ENCODE measurements around the gene PHF24. TPM values are rescaled to one million over a fixed set of nuclear protein-coding genes. Genes with fewer than 3 reads are reported as not detected.
A peak's percentile ranks its signal among the peaks of the same experiment; 100 is the strongest.

The PHF24 gene
- total RNA-seq, 4 donors from 2014 or later, result 0.21 to 1.2 (median 0.63) TPM

DNA sequence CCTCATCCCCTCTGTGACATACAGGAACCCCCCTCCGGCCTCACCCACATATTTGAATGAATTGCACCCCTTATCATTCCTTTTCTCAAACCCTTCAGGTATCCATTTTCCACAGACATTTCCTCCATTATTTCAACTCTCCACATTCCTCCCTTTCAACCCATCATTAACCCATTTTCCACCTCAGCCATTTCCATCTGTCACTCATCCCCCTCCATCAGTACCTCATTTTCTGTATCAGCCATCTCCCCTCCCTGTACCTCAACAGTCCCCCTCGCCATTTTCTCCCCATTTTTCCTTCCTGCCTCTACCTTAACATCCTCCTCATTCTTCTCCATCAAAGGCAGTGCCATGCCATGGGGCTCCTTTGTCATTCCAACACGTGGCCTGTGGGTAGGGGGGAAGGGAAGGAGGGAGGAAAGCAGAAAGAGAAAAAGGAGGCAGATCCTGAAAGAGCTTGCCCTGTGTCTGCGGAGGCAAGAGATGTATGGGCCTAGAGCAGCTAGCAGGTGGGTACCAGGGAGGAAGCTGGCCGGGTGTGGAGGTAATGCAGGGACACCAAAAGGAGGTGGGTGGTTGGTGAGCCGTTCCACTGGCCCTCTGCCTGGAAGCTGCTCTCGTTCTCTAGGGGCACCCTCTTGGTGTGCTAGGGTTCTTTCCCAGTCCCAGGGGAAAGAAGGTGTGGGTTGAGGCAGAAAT is 33.0 kb downstream of the PHF24 start:
- Histone ChIP-seq H3K36me3 (peaks cover 0 to 6% (median 0%) of the 10 kb centered on the region in 3 donors), H3K27me3 (no peaks in the 10 kb centered on the region), H3K4me1 (peaks cover 0 to 68% (median 46%) of the 10 kb centered on the region in 4 donors), H3K4me3 (peak overlapping the region in 2 of 4 donors; percentile 71 to 96), H3K27ac (peak overlapping the region; percentile 69 to 98 (median 90)), H3K9me3 (no peaks in the 10 kb centered on the region)
- no peak for TF ChIP-seq EP300 (IDR thresholded peaks at IDR 0.05)
- TF ChIP-seq POLR2A (IDR thresholded peaks at IDR 0.05), result no peak
- TF ChIP-seq, protein P1, sequence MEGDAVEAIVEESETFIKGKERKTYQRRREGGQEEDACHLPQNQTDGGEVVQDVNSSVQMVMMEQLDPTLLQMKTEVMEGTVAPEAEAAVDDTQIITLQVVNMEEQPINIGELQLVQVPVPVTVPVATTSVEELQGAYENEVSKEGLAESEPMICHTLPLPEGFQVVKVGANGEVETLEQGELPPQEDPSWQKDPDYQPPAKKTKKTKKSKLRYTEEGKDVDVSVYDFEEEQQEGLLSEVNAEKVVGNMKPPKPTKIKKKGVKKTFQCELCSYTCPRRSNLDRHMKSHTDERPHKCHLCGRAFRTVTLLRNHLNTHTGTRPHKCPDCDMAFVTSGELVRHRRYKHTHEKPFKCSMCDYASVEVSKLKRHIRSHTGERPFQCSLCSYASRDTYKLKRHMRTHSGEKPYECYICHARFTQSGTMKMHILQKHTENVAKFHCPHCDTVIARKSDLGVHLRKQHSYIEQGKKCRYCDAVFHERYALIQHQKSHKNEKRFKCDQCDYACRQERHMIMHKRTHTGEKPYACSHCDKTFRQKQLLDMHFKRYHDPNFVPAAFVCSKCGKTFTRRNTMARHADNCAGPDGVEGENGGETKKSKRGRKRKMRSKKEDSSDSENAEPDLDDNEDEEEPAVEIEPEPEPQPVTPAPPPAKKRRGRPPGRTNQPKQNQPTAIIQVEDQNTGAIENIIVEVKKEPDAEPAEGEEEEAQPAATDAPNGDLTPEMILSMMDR (IDR thresholded peaks at IDR 0.05), result no peak
- 56 to 64% methylated on average over 7 of the region's 7 CpGs for WGBS, 2 donors
- DNase-seq (ENCODE audit: low spot score in 2 of 2), result no peak

DNA sequence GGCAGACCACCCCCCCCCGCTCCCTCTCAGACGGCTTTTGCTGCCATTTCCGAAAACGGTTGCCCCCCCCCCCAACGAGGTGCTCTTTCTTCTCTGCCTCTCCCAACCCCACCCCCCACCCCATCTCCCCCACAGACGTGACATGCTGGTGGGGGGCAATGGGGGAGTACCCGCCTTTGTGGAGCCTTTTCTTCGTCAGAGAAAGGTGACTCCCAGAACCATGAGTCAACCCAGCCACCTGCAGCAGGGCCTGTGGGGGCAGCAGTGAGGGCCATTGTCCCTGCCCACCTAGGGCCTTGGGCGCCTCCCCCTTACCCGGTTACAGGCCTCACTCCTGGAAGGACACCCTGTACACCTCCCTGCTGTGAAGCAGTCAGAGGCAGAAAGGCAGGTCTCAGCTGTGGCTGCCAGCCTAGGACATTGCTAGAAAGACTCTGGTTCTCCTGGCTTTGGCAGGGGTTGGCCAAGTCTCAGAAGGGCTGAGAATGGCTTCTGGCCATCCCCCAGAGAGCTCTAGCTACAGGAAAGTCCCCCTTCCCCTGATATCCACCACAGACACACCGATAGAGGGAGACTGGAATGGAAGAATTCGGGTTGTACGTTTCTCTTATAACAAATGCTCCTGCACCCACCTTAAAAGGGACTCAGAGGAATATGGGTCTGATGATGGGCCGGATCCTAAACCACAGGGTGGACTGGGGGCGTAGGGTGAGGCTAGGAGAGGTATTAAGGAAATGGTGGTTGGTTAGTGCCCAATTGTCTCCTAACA is 33.7 kb downstream of the PHF24 start:
- H3K4me1 ChIP-seq, result peaks cover 0 to 68% (median 46%) of the 10 kb centered on the region in 4 donors
- H3K27ac ChIP-seq, result peak overlapping the region; percentile 60 to 98 (median 84)
- 64 to 83% methylated on average over 11 to 15 of the region's 15 CpGs for WGBS, 2 donors

DNA sequence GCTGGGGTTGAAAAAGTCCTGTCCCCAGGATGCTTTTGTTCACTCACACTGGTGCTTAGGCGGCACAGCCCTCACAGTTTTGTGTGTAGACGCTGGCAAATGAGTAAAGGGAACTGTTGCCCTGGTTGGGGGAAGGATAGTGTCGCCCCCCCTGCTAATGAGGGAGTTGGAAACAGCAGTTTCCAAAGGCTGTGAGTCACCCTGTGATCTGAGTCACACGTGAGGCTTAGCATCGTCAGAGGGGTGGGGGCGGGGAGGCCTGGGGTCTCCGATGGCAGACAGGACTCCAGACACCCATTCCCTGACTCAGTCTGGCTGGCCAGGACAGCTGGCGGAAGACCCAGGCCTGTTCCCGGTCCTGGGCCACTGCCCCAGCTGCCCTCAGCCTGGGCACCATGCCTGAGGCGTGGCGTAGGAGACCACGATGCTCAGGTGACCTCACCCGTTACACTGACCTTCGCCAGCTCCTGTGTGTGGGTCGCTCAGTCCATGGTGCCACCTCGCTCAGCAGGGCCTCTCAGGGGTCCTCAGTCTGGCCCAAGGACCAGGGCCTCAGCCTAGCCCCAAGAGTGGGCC is 34.4 kb downstream of the PHF24 start:
- WGBS, 2 donors, result 44 to 51% methylated on average over 8 to 15 of the region's 16 CpGs
- H3K4me3 ChIP-seq, result no peak overlapping the region
- H3K27ac ChIP-seq, result peak overlapping the region; percentile 60 to 98 (median 84)
- peaks cover 0 to 20% (median 0%) of the 10 kb centered on the region in 3 donors for H3K36me3 ChIP-seq
- peaks cover 0 to 68% (median 46%) of the 10 kb centered on the region in 4 donors for H3K4me1 ChIP-seq
- no peaks in the 10 kb centered on the region for H3K27me3 ChIP-seq
- no peak for DNase-seq (ENCODE audit: low spot score in 2 of 2)
- H3K9me3 ChIP-seq, result no peaks in the 10 kb centered on the region
- peak in 1 of 2 donors; percentile 33 for TF ChIP-seq EP300 (IDR thresholded peaks at IDR 0.05)
- TF ChIP-seq POLR2A (IDR thresholded peaks at IDR 0.05), result no peak

More for the DNA sequence above, 33.7 kb downstream of the PHF24 start:
- Histone ChIP-seq H3K4me3 (no peak overlapping the region), H3K27me3 (no peaks in the 10 kb centered on the region), H3K9me3 (no peaks in the 10 kb centered on the region), H3K36me3 (peaks cover 0 to 14% (median 0%) of the 10 kb centered on the region in 3 donors)
- DNase-seq (ENCODE audit: low spot score in 2 of 2), result no peak
- TF ChIP-seq, protein P1 (IDR thresholded peaks at IDR 0.05), result no peak
- TF ChIP-seq EP300 (IDR thresholded peaks at IDR 0.05) (no peak), POLR2A (IDR thresholded peaks at IDR 0.05) (no peak)

DNA sequence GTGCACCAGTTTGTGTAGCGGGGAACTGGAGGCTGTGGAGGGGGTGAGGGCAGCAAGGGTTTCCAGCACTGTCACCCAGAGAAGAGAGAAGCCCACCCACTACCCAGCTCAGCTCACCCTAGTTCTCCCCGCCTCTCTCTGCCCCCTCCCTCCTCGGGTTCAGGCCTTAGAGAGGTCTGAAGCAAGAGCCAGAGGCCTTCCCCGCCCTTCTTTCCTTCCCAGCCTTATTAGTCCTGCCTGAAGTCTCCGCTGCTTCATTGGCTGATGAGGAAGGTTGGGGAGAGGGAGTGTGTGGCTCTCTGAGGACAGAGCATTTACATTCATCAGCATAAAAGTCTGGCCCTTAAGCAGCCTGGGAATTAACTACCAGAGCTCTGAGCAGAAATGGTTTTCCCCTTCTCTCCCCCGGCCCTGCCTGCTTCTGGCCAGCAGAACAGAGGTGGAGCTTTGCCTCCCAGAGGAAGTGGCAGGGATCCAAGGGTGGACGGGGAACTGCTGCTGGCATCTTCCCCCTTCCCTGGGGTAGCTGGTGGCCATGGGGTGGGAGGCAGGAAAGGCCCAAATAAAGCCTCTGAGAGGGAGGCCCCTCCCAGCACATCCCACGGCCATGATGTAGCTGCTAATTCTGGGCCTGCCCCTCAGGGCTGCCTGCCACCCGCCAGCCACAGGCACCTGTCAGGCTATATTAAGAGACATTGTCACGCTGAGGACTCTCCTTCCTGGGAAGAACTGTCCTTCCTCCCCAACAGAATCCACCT is 35.6 kb downstream of the PHF24 start:
- TF ChIP-seq, protein P1 (IDR thresholded peaks at IDR 0.05), result no peak
- TF ChIP-seq EP300 (IDR thresholded peaks at IDR 0.05) (peak in 1 of 2 donors; percentile 42), POLR2A (IDR thresholded peaks at IDR 0.05) (peak in 1 of 2 donors; percentile 20)
- Histone ChIP-seq H3K9me3 (no peaks in the 10 kb centered on the region), H3K4me1 (peaks cover 0 to 60% (median 46%) of the 10 kb centered on the region in 4 donors), H3K27me3 (no peaks in the 10 kb centered on the region), H3K27ac (peak overlapping the region; percentile 60 to 98 (median 84)), H3K36me3 (peaks cover 0 to 30% (median 0%) of the 10 kb centered on the region in 3 donors), H3K4me3 (peak overlapping the region in 1 of 4 donors; percentile 7)
- 25 to 26% methylated on average over 8 to 10 of the region's 10 CpGs for WGBS, 2 donors
- peak; percentile 35 to 47 for DNase-seq (ENCODE audit: low spot score in 2 of 2)

Measured in tibial nerve (tissue), 4 donors.